H1 (cell line): ENCODE measurements around the gene AGXT2. TPM values are rescaled to one million over a fixed set of nuclear protein-coding genes. Genes with fewer than 3 reads are reported as not detected.

Experiments
- CTCF ChIA-PET: fragments of 300-600 bp; sonication (Branson Sonifier 250); formaldehyde crosslinking; loops from one replicate; lab custom pipeline; 2021; ENCODE audit not compliant: partially characterized antibody; lab: Charles Lee
- POLR2A ChIA-PET: fragments of 300-600 bp; sonication (Branson Sonifier 250); formaldehyde crosslinking; loops from one replicate; lab custom pipeline; 2021; ENCODE audit warnings: inconsistent platforms; ENCODE audit not compliant: partially characterized antibody; lab: Charles Lee
- DNase-seq, 2 experiments: peaks; one replicate each; pipeline versions ENCODE4 v3.0.0 to v3.0.0-alpha.2; 2010 to 2022; ENCODE audit warnings: low spot score in 2 of 2, low read depth in 1 of 2, mixed read lengths in 1 of 2
- FAIRE-seq: peaks from 2 replicates; lab custom pipeline; 2011; peaks lifted over from hg19 to GRCh38; lab: Jason Lieb, UNC
- H2AFZ ChIP-seq: 2 replicates; pipeline ENCODE4 v1.8.1; 2012; ENCODE audit warnings: low read length, inconsistent platforms
- H2AK5ac ChIP-seq: 2 replicates; pipeline ENCODE4 v1.6.1; 2013; ENCODE audit warnings: low read depth, low read length
- H2BK120ac ChIP-seq: replicated peaks from 2 replicates; pipeline ENCODE3; 2013; ENCODE audit warnings: low read depth, low read length, inconsistent platforms
- H2BK12ac ChIP-seq: 2 replicates; pipeline ENCODE4 v1.6.1; 2013; ENCODE audit warnings: low read depth, low read length
- H2BK15ac ChIP-seq: 2 replicates; pipeline ENCODE4 v1.6.1; 2013; ENCODE audit warnings: low read length
- H2BK20ac ChIP-seq: 2 replicates; pipeline ENCODE4 v1.6.1; 2013; ENCODE audit warnings: low read length
- H2BK5ac ChIP-seq: 2 replicates; pipeline ENCODE4 v1.6.1; 2013; ENCODE audit warnings: low read depth, low read length
- H3K14ac ChIP-seq: 2 replicates; pipeline ENCODE4 v1.6.1; 2013; ENCODE audit warnings: inconsistent platforms; ENCODE audit not compliant: insufficient read length
- H3K18ac ChIP-seq: 2 replicates; pipeline ENCODE4 v1.6.1; 2013; ENCODE audit warnings: low read length; ENCODE audit errors: extremely low read depth
- H3K23ac ChIP-seq: 2 replicates; pipeline ENCODE4 v1.6.1; 2013; ENCODE audit warnings: inconsistent platforms; ENCODE audit not compliant: insufficient read length
- H3K23me2 ChIP-seq: 2 replicates; pipeline ENCODE4 v1.6.1; 2013; ENCODE audit warnings: low read depth, low read length
- H3K27ac ChIP-seq: 2 replicates; pipeline ENCODE4 v1.6.1; 2011; ENCODE audit warnings: low read depth, low read length, inconsistent platforms
- H3K27me3 ChIP-seq, 4 experiments: replicated peaks in 1 of 4; 1 replicate in 1 of 4; 2 replicates in 3 of 4; pipeline versions ENCODE4 v1.6.1 to v1.8.1; 2011 to 2013; ENCODE audit warnings: low read length in 3 of 4, mild to moderate bottlenecking in 3 of 4, inconsistent platforms in 2 of 4, mixed read lengths in 2 of 4, moderate library complexity in 1 of 4; ENCODE audit not compliant: control insufficient read depth in 3 of 4, insufficient read depth in 3 of 4; ENCODE audit errors: extremely low read depth in 1 of 4
- H3K36me3 ChIP-seq, 4 experiments: 2 replicates each; pipeline versions ENCODE4 v1.6.1 to v1.8.1; 2011 to 2013; ENCODE audit warnings: mild to moderate bottlenecking in 4 of 4, low read length in 3 of 4, moderate library complexity in 2 of 4, control low read depth in 1 of 4, inconsistent platforms in 1 of 4; ENCODE audit not compliant: insufficient read depth in 4 of 4, control insufficient read depth in 2 of 4
- H3K4ac ChIP-seq: replicated peaks from 2 replicates; pipeline ENCODE3; 2013; ENCODE audit warnings: low read length, low read depth, mixed read lengths, inconsistent platforms; ENCODE audit not compliant: insufficient read length
- H3K4me1 ChIP-seq, 4 experiments: replicated peaks in 1 of 4; 1 replicate in 1 of 4; 2 replicates in 3 of 4; pipeline versions ENCODE4 v1.6.1 to v1.8.1; 2011 to 2013; ENCODE audit warnings: low read length in 3 of 4, inconsistent platforms in 2 of 4, mixed read lengths in 1 of 4; ENCODE audit not compliant: insufficient read depth in 4 of 4, control insufficient read depth in 3 of 4
- H3K4me2 ChIP-seq, 2 experiments: 2 replicates each; pipeline versions ENCODE4 v1.6.1 to v1.8.1; 2011 to 2013; ENCODE audit warnings: low read depth in 2 of 2, low read length in 2 of 2, control low read depth in 1 of 2, inconsistent platforms in 1 of 2, mild to moderate bottlenecking in 1 of 2; ENCODE audit not compliant: insufficient read depth in 1 of 2
- H3K4me3 ChIP-seq, 4 experiments: fragments of 200-600, 300-600 bp in 1 of 4; sonication (generic), shearing (Covaris generic), sonication (Bioruptor Twin) in 1 of 4; 2 replicates each; pipeline versions ENCODE4 v1.5.1 to v1.8.1; 2011 to 2016; ENCODE audit warnings: low read length in 4 of 4, low read depth in 3 of 4, control low read depth in 2 of 4, inconsistent platforms in 2 of 4, mild to moderate bottlenecking in 2 of 4, mixed read lengths in 1 of 4, moderate library complexity in 1 of 4; ENCODE audit not compliant: insufficient read depth in 2 of 4; ENCODE audit errors: extremely low read depth in 1 of 4
- H3K56ac ChIP-seq: replicated peaks from 2 replicates; pipeline ENCODE3; 2013; ENCODE audit warnings: low read depth, mild to moderate bottlenecking, mixed read lengths, low read length, inconsistent platforms; ENCODE audit not compliant: insufficient read length
- H3K79me1 ChIP-seq: 2 replicates; pipeline ENCODE4 v1.6.1; 2013; ENCODE audit warnings: low read depth, low read length, control low read depth
- H3K79me2 ChIP-seq, 2 experiments: 2 replicates each; pipeline versions ENCODE4 v1.6.1 to v1.8.1; 2012 to 2013; ENCODE audit warnings: low read length in 2 of 2, mild to moderate bottlenecking in 2 of 2, inconsistent platforms in 1 of 2; ENCODE audit not compliant: insufficient read depth in 2 of 2, control insufficient read depth in 1 of 2
- H3K9ac ChIP-seq, 4 experiments: replicated peaks in 1 of 4; 1 replicate in 1 of 4; 2 replicates in 3 of 4; pipeline versions ENCODE4 v1.6.1 to v1.8.1; 2011 to 2013; ENCODE audit warnings: low read depth in 3 of 4, low read length in 3 of 4, control low read depth in 2 of 4, mild to moderate bottlenecking in 2 of 4, moderate library complexity in 2 of 4, inconsistent platforms in 1 of 4; ENCODE audit errors: extremely low read depth in 1 of 4
- H3K9me3 ChIP-seq, 2 experiments: 2 replicates each; pipeline versions ENCODE4 v1.6.1 to v1.8.1; 2012 to 2013; ENCODE audit warnings: mild to moderate bottlenecking in 2 of 2, moderate library complexity in 2 of 2, control low read depth in 1 of 2, inconsistent platforms in 1 of 2, low read depth in 1 of 2, low read length in 1 of 2, mixed read lengths in 1 of 2; ENCODE audit not compliant: insufficient read depth in 2 of 2
- H4K20me1 ChIP-seq, 2 experiments: replicated peaks in 1 of 2; 2 replicates each; pipeline versions ENCODE3 to v1.8.1; 2011 to 2013; ENCODE audit warnings: inconsistent platforms in 2 of 2, low read length in 2 of 2, mild to moderate bottlenecking in 1 of 2; ENCODE audit not compliant: insufficient read depth in 2 of 2, control insufficient read depth in 1 of 2
- H4K5ac ChIP-seq: 2 replicates; pipeline ENCODE4 v1.6.1; 2013; ENCODE audit warnings: low read length, low read depth, mixed read lengths, inconsistent platforms; ENCODE audit not compliant: insufficient read length
- H4K8ac ChIP-seq: 2 replicates; pipeline ENCODE4 v1.8.0; 2013; ENCODE audit warnings: mild to moderate bottlenecking, moderate library complexity, low read length, inconsistent platforms; ENCODE audit not compliant: insufficient read depth; ENCODE audit errors: extremely low read depth
- H4K91ac ChIP-seq: replicated peaks from 2 replicates; pipeline ENCODE3; 2013; ENCODE audit warnings: low read length, mixed read lengths, inconsistent platforms; ENCODE audit not compliant: insufficient read length
- ASH2L ChIP-seq: fragments of 200-600, 300-600 bp; sonication (generic); IDR thresholded peaks from one replicate; pipeline ENCODE4 v1.7.1; 2017; ENCODE audit warnings: low read length
- CBX5 ChIP-seq: fragments of 300-800, 300-1000 bp; sonication (generic); IDR thresholded peaks from 2 replicates; pipeline ENCODE4 v1.7.1; 2016; ENCODE audit warnings: antibody characterized with exemption, low read length, low read depth
- CHD2 ChIP-seq: IDR thresholded peaks from 2 replicates; pipeline ENCODE4 v1.6.1; 2012; ENCODE audit warnings: low read length, improper control_type of control experiment
- CTBP2 ChIP-seq: IDR thresholded peaks from 2 replicates; pipeline ENCODE4 v1.7.0; 2011; ENCODE audit warnings: borderline replicate concordance, mild to moderate bottlenecking, moderate library complexity, mixed read lengths, low read length; ENCODE audit not compliant: insufficient read depth, insufficient read length
- CTCF ChIP-seq, 3 experiments: IDR thresholded peaks; 1 replicate in 2 of 3; 2 replicates in 1 of 3; pipeline versions ENCODE4 v1.5.1 to v1.6.1; 2011; ENCODE audit warnings: low read length in 3 of 3, mild to moderate bottlenecking in 3 of 3, inconsistent platforms in 2 of 3, low read depth in 1 of 3, moderate library complexity in 1 of 3; ENCODE audit not compliant: insufficient read depth in 1 of 3; ENCODE audit errors: control extremely low read depth in 1 of 3
- EGR1 ChIP-seq: IDR thresholded peaks from 2 replicates; pipeline ENCODE4 v1.6.1; 2011; ENCODE audit warnings: low read depth, low read length, borderline replicate concordance
- HDAC6 ChIP-seq: IDR thresholded peaks from one replicate; pipeline ENCODE4 v1.7.1; 2012; ENCODE audit warnings: low read depth, mild to moderate bottlenecking, inconsistent platforms, low read length, moderate library complexity
- KDM1A ChIP-seq: fragments of 200-600, 300-600 bp; sonication (generic); IDR thresholded peaks from 2 replicates; pipeline ENCODE4 v1.7.1; 2016; ENCODE audit warnings: mild to moderate bottlenecking, low read length, borderline replicate concordance
- KDM4A ChIP-seq: IDR thresholded peaks from one replicate; pipeline ENCODE4 v1.7.1; 2012; ENCODE audit warnings: low read depth, mild to moderate bottlenecking, moderate library complexity, low read length, inconsistent platforms; ENCODE audit not compliant: severe bottlenecking
- NRF1 ChIP-seq: IDR thresholded peaks from 2 replicates; pipeline ENCODE4 v1.6.1; 2011; ENCODE audit warnings: mild to moderate bottlenecking, low read depth, low read length, improper control_type of control experiment
- SIX5 ChIP-seq: IDR thresholded peaks from 2 replicates; pipeline ENCODE4 v1.6.1; 2011; ENCODE audit warnings: mild to moderate bottlenecking, low read depth, low read length
- SUZ12 ChIP-seq: fragments of 200-600 bp; sonication (generic); IDR thresholded peaks from 2 replicates; pipeline ENCODE4 v1.6.1; 2012; ENCODE audit warnings: mild to moderate bottlenecking, inconsistent platforms, low read length, moderate library complexity, mixed read lengths
- WGBS, 2 experiments: shearing (Covaris generic) in 1 of 2; methylation state at CpG; one replicate each; pipeline versions ENCODE4 v1.1.6 to v1.1.7; 2013 to 2015; ENCODE audit warnings: low lambda C conversion rate in 2 of 2, mixed read lengths in 2 of 2, inconsistent platforms in 1 of 2, low coverage in 1 of 2, missing lambda C conversion rate in 1 of 2; ENCODE audit not compliant: insufficient replicate concordance in 2 of 2, insufficient coverage in 1 of 2, insufficient read length in 1 of 2; ENCODE audit errors: extremely low coverage in 1 of 2, missing lambda C conversion rate in 1 of 2; 5-methylcytosine and 5-hydroxymethylcytosine counted together
- polyA plus RNA-seq, 7 experiments: library from polyadenylated mRNA; depleted of rRNA in 3 of 7; stranded (reverse) in 5 of 7; unstranded in 2 of 7; fragments of >200 nt in 5 of 7; fragments of 200-250 nt in 2 of 7; gene quantifications; 1 replicate in 5 of 7; 2 replicates in 1 of 7; 4 replicates in 1 of 7; pipeline versions ENCODE4 v1.2.1 to v1.2.3, GENCODE V29; 2011 to 2013; ENCODE audit warnings: missing spikeins in 2 of 7, mixed read lengths in 2 of 7
- total RNA-seq: library from RNA; stranded (reverse); fragmentation: NEBNext Ultra II Directional; extraction: Animal tissue kit (Norgen Biotek cat#: 25700); gene quantifications from 2 replicates; pipeline ENCODE4 v1.2.1, GENCODE V29; 2021

The AGXT2 gene
- total and polyA plus RNA-seq, 2 of the 8 experiments (the other 6 are each of a cell fraction or from before 2014, with no cell fraction given) = not detected

GRCh38 chr5:35061211-35061770, 13.5 kb upstream of the AGXT2 start:
- H3K36me3 ChIP-seq = no peaks in the 10 kb centered on the region
- TF ChIP-seq CHD2 (no peak), NRF1 (no peak), ASH2L (no peak), KDM1A (no peak), HDAC6 (no peak), CTCF (IDR thresholded peaks at IDR 0.05; ENCODE audit: control extremely low read depth in 1 of 3, insufficient read depth in 1 of 3, low read depth in 1 of 3, low read length in 3 of 3) (no peak), KDM4A (no peak), CTBP2 (no peak), EGR1 (no peak), SIX5 (no peak), SUZ12 (no peak), CBX5 (no peak)

More at GRCh38 chr5:35061211-35061770, 13.5 kb upstream of the AGXT2 start:
- H3K4ac ChIP-seq = no peak overlapping the region
- FAIRE-seq = no peak
- H3K18ac ChIP-seq = no peak overlapping the region
- no peak overlapping the region for H2BK5ac ChIP-seq
- H3K9me3 ChIP-seq = no peaks in the 10 kb centered on the region
- H4K5ac ChIP-seq = no peak overlapping the region
- no peak overlapping the region for H2AFZ ChIP-seq
- no peaks in the 10 kb centered on the region for H3K79me1 ChIP-seq
- no peak overlapping the region for H3K14ac ChIP-seq
- WGBS, 2 experiments = 94% methylated on average over 2 of the region's 2 CpGs; no CpG with 5 or more reads in 1 of the 2 experiments
- no peak overlapping the region for H3K9ac ChIP-seq
- H3K4me1 ChIP-seq = no peaks in the 10 kb centered on the region; a peak in 1 of 7 replicates
- H3K4me3 ChIP-seq = no peak overlapping the region
- H3K23me2 ChIP-seq = 0 out of 2 replicates have a peak, but pooled peaks cover under 1% of the 10 kb centered on the region
- H2BK120ac ChIP-seq = no peak overlapping the region
- no peak overlapping the region for H3K56ac ChIP-seq
- no peak for DNase-seq
- CTCF ChIA-PET = no interaction called here
- H3K27me3 ChIP-seq = no peaks in the 10 kb centered on the region
- H4K91ac ChIP-seq = no peak overlapping the region
- POLR2A ChIA-PET = no interaction called here
- H3K23ac ChIP-seq = no peak overlapping the region
- no peak overlapping the region for H3K27ac ChIP-seq
- no peak overlapping the region for H4K8ac ChIP-seq
- no peak overlapping the region for H2BK20ac ChIP-seq
- no peak overlapping the region for H3K4me2 ChIP-seq
- no peak overlapping the region for H2AK5ac ChIP-seq
- H2BK15ac ChIP-seq = no peak overlapping the region
- no peaks in the 10 kb centered on the region for H3K79me2 ChIP-seq
- no peak overlapping the region for H2BK12ac ChIP-seq
- H4K20me1 ChIP-seq = no peaks in the 10 kb centered on the region
